GM20000 (cell line): ENCODE results near the gene ATF6B.

Source experiments
- DNase-seq: peaks from one replicate; pipeline ENCODE4 v3.0.0; 2012; ENCODE audit warnings: low spot score
- CTCF ChIP-seq: IDR thresholded peaks from 2 replicates; pipeline ENCODE4 v1.5.1; 2012; ENCODE audit warnings: mild to moderate bottlenecking, control low read depth; ENCODE audit errors: extremely low read depth, missing control alignments

ATF6B gene

GRCh38 chr6:32127717-32128592 lies at the start of gene ATF6B:
Gene ATF6B, minus strand, starts transcription at chr6:32128246. Its CDS starts 39 bp downstream, at chr6:32128207.
- TF ChIP-seq CTCF, result no peak
- peak; percentile 97 for DNase-seq

GRCh38 chr6:32177183-32177787 lies 49.2 kb upstream of the ATF6B start:
- no peak for DNase-seq
- no peak for TF ChIP-seq CTCF

- no peak for TF ChIP-seq CTCF
Measured at GRCh38 chr6:32176476-32177182, 48.6 kb upstream of the ATF6B start.

GRCh38 chr6:32175711-32176475 lies 47.8 kb upstream of the ATF6B start, which contains the start of gene AGPAT1:
Gene AGPAT1, minus strand, starts transcription at chr6:32176084. Its CDS starts 4,588 bp downstream, at chr6:32171496.
- TF ChIP-seq CTCF, result no peak
- DNase-seq, result peak; percentile 98

More at GRCh38 chr6:32176476-32177182, 48.6 kb upstream of the ATF6B start:
- DNase-seq, result no peak

DNA sequence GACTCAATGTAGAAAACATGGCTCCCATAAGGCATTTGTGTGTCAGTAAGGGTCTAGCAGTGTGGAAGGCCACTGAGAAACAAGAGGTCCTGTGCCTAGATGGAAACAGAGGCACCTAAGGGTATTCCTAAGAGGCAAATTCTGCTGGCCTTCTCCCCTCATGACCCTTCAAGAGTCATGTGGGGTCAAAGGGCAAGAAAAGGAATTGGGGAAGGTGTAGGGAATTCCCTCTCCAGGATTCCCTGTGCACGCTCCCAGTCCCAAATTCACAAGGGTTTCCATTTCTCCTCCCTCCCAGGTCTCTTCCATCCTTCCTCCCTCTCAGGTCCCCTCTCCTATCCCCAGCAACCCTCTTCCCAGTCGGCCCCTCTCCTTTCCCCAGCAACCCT lies 47.3 kb upstream of the ATF6B start:
- DNase-seq, result no peak
- TF ChIP-seq CTCF, result no peak

- DNase-seq, result no peak
- TF ChIP-seq CTCF, result no peak
Measured at GRCh38 chr6:32174416-32174815, 46.4 kb upstream of the ATF6B start.
